Peyer's patch (tissue), 4 donors: ENCODE results near the gene THAP2.

Source experiments
- CTCF ChIP-seq, 6 experiments: fragments of 450-650 bp in 4 of 6; fragments of 200-600 bp in 2 of 6; sonication (generic) in 1 of 6; IDR thresholded peaks; one replicate each; pipeline ENCODE4 v1.5.1; 2017 to 2019; ENCODE audit warnings: antibody characterized with exemption in 6 of 6, mild to moderate bottlenecking in 3 of 6, moderate library complexity in 1 of 6
- POLR2A ChIP-seq, 2 donors: fragments of 450-650 bp; IDR thresholded peaks; one replicate each; pipeline ENCODE4 v1.5.1; 2017; ENCODE audit warnings: antibody characterized with exemption in 2 of 2, mild to moderate bottlenecking in 2 of 2, moderate library complexity in 2 of 2

DNA sequence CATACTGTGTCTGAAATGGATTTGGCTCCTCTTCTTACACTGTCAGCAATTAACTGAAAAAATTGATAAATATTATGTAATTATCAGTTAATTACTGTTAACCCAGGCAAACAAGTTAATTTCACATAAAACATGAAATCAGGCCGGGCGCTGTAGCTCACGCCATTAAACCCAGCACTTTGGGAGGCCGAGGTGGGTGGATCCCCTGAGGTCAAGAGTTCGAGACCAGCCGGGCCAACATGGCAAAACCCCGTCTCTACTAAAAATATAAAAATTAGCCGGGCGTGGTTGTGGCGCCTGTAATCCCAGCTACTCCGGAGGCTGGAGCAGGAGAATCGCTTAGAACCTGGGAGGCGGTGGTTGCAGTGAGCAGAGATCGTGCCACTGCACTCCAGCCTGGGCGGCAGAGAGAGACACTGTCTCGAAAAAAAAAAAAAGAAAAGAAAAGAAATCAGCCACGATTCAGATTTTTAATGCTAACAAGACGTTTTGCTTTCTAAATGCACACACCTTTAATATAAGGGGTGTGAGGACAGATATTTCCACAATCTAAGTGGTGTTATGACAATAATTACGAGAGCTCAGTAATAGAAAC is 21.3 kb downstream of the THAP2 start:
- no peak for TF ChIP-seq CTCF (IDR thresholded peaks at IDR 0.05)
- no peak for TF ChIP-seq POLR2A (IDR thresholded peaks at IDR 0.05)
